ENCODE measurements around the gene SYTL3. TPM values are rescaled to one million over a fixed set of nuclear protein-coding genes. Genes with fewer than 3 reads are reported as not detected.

SYTL3 gene
- total and polyA plus RNA-seq, 2 of the 8 experiments (the other 6 are each of a cell fraction or from before 2014, with no cell fraction given): 0.27 to 0.99 TPM

DNA sequence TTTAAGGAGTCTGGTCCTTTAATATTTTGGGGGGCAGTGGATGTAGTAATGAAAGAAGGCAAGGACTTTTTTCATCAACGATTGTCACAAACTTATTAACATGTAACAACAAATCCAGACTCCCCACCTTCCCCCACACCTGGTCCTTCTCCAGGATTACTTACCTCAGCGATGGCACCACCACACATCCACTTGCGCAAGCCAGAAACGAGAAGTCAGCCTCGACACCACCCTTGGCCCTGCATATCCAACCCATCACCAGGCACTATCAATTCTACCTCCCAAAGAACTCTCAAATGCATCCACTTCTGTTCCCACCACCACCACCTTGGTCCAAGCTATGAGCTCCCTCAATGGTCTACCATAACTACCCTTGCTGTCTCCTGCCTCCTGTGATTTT lies 162.8 kb downstream of the SYTL3 start:
- no peaks in the 10 kb centered on the region for H3K27me3 ChIP-seq (replicated peaks in 1 of 4; ENCODE audit: control insufficient read depth in 3 of 4, extremely low read depth in 1 of 4, insufficient read depth in 3 of 4, low read length in 3 of 4)
- FAIRE-seq: no peak

More for the DNA sequence above, 162.8 kb downstream of the SYTL3 start:
- H3K36me3 ChIP-seq (ENCODE audit: control insufficient read depth in 2 of 4, insufficient read depth in 4 of 4, low read length in 3 of 4): peaks cover 10 to 90% (median 27%) of the 10 kb centered on the region in 4 experiments
- no peak overlapping the region for H3K27ac ChIP-seq (ENCODE audit: low read depth, low read length)
- H3K18ac ChIP-seq (ENCODE audit: extremely low read depth, low read length): no peak overlapping the region
- H2BK15ac ChIP-seq (ENCODE audit: low read length): no peak overlapping the region
- 0 out of 2 replicates have a peak overlapping the region, but pooled peaks have one; percentile 64 for H2BK5ac ChIP-seq (ENCODE audit: low read depth, low read length)
- peaks cover 4% of the 10 kb centered on the region; the same call in 1 of the 2 replicates for H3K79me1 ChIP-seq (ENCODE audit: low read depth, low read length)
- H3K9me3 ChIP-seq (ENCODE audit: insufficient read depth in 2 of 2, low read depth in 1 of 2, low read length in 1 of 2): no peaks in the 10 kb centered on the region
- no peak overlapping the region for H3K9ac ChIP-seq (replicated peaks in 1 of 4; ENCODE audit: extremely low read depth in 1 of 4, low read depth in 3 of 4, low read length in 3 of 4)
- peaks cover 15 to 31% (median 25%) of the 10 kb centered on the region in 4 experiments for H3K4me1 ChIP-seq (replicated peaks in 1 of 4; ENCODE audit: control insufficient read depth in 3 of 4, insufficient read depth in 4 of 4, low read length in 3 of 4)
- H2BK20ac ChIP-seq (ENCODE audit: low read length): no peak overlapping the region
- no peak overlapping the region for H2AK5ac ChIP-seq (ENCODE audit: low read depth, low read length)
- DNase-seq (ENCODE audit: low read depth in 1 of 2, low spot score in 2 of 2): no peak
- no peak overlapping the region for H3K56ac ChIP-seq (replicated peaks; ENCODE audit: insufficient read length, low read depth, low read length)
- H4K8ac ChIP-seq (ENCODE audit: extremely low read depth, insufficient read depth, low read length): no peak overlapping the region
- ChIA-PET POLR2A (ENCODE audit: partially characterized antibody) (interaction anchor here (0.5 to 3.8 kb wide), 13 partner anchors 9 to 159 kb away, joined by 3 to 16 read pairs (median 5); no protein-coding TSS in a partner anchor), CTCF (ENCODE audit: partially characterized antibody) (interaction anchor here (0.8 to 2.4 kb wide), 7 partner anchors 9 to 148 kb away, joined by 3 to 8 read pairs (median 4); no protein-coding TSS in a partner anchor)
- H2BK120ac ChIP-seq (replicated peaks; ENCODE audit: low read depth, low read length): no peak overlapping the region
- WGBS, 2 experiments (ENCODE audit: extremely low coverage in 1 of 2, insufficient coverage in 1 of 2, insufficient read length in 1 of 2, insufficient replicate concordance in 2 of 2, low coverage in 1 of 2, low lambda C conversion rate in 2 of 2, missing lambda C conversion rate in 1 of 2): 90% methylated on average over 5 of the region's 5 CpGs; no CpG with 5 or more reads in 1 of the 2 experiments
- no peak overlapping the region for H2BK12ac ChIP-seq (ENCODE audit: low read depth, low read length)
- H4K91ac ChIP-seq (replicated peaks; ENCODE audit: insufficient read length, low read length): no peak overlapping the region
- no peak for TF ChIP-seq USF2 (IDR thresholded peaks at IDR 0.05; ENCODE audit: low read length)
- TF ChIP-seq CEBPB (IDR thresholded peaks at IDR 0.05; ENCODE audit: low read depth, low read length): 0 out of 2 replicates have a peak, but pooled peaks have one; percentile 16
- H3K14ac ChIP-seq (ENCODE audit: insufficient read length): no peak overlapping the region
- peaks cover 4% of the 10 kb centered on the region for H3K23me2 ChIP-seq (ENCODE audit: low read depth, low read length)
- peaks cover 72 to 100% of the 10 kb centered on the region in 2 experiments for H3K79me2 ChIP-seq (ENCODE audit: control insufficient read depth in 1 of 2, insufficient read depth in 2 of 2, low read length in 2 of 2)
- no peak overlapping the region for H3K23ac ChIP-seq (ENCODE audit: insufficient read length)
- no peak overlapping the region for H3K4me3 ChIP-seq (ENCODE audit: extremely low read depth in 1 of 4, insufficient read depth in 2 of 4, low read depth in 3 of 4, low read length in 4 of 4)
- H4K20me1 ChIP-seq (replicated peaks in 1 of 2; ENCODE audit: control insufficient read depth in 1 of 2, insufficient read depth in 2 of 2, low read length in 2 of 2): peaks cover 52 to 65% of the 10 kb centered on the region in 2 experiments
- H2AFZ ChIP-seq (ENCODE audit: low read length): no peak overlapping the region
- no peak overlapping the region for H3K4ac ChIP-seq (replicated peaks; ENCODE audit: insufficient read length, low read depth, low read length)
- H4K5ac ChIP-seq (ENCODE audit: insufficient read length, low read depth, low read length): no peak overlapping the region
- peak overlapping the region in 1 of 2 experiments; percentile 58; a peak in 1 of 4 replicates for H3K4me2 ChIP-seq (ENCODE audit: insufficient read depth in 1 of 2, low read depth in 2 of 2, low read length in 2 of 2)
